Vagina (tissue), 2 donors: ENCODE data around the gene MCM7.

Source experiments
- POLR2A ChIP-seq, 2 donors: fragments of 450-650 bp; IDR thresholded peaks; one replicate each; pipeline ENCODE4 v1.6.1; 2017; ENCODE audit warnings: antibody characterized with exemption in 2 of 2, mild to moderate bottlenecking in 2 of 2, moderate library complexity in 2 of 2
- TF ChIP-seq, protein P1 (sequence below), 3 experiments: fragments of 450-650 bp in 2 of 3; fragments of 200-600 bp in 1 of 3; sonication (generic) in 1 of 3; IDR thresholded peaks; one replicate each; pipeline ENCODE4 v1.5.1; 2017 to 2019; ENCODE audit warnings: antibody characterized with exemption in 3 of 3, mild to moderate bottlenecking in 2 of 3, moderate library complexity in 2 of 3

DNA sequence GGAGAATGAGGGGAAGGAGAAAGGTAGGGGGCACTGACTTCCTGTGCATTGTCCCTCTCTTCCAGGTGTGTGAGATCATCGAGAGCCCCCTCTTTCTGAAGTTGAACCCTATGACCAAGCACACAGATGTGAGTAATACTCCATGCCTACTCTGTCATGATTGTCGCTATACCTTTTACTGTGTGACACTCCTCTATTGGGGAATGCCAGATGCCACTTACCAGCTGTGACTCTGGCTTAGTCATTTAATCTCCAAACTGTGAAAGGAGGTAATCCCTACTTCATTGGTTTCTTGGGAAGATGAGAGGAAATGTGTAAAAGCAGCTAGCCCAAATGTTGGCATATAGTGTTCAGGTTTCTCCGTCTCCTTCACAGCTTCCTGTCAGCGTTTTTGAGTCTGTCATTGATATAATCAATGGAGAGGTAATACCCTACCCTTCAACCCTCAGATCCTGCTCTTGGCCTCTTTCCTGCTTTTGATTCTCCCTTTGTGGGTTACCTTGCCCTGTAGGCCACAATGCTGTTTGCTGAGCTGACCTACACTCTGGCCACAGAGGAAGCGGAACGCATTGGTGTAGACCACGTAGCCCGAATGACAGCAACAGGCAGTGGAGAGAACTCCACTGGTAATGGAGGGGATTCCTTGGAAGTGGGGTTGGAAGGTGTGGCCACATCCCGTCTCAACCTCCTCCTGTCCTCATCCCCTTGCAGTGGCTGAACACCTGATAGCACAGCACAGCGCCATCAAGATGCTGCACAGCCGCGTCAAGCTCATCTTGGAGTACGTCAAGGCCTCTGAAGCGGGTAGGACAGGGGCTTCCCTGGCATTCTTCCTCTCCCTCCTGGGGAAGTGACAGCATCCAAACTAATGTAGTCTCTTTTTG, 10.4 kb downstream of the MCM7 start:
- TF ChIP-seq, protein P1, sequence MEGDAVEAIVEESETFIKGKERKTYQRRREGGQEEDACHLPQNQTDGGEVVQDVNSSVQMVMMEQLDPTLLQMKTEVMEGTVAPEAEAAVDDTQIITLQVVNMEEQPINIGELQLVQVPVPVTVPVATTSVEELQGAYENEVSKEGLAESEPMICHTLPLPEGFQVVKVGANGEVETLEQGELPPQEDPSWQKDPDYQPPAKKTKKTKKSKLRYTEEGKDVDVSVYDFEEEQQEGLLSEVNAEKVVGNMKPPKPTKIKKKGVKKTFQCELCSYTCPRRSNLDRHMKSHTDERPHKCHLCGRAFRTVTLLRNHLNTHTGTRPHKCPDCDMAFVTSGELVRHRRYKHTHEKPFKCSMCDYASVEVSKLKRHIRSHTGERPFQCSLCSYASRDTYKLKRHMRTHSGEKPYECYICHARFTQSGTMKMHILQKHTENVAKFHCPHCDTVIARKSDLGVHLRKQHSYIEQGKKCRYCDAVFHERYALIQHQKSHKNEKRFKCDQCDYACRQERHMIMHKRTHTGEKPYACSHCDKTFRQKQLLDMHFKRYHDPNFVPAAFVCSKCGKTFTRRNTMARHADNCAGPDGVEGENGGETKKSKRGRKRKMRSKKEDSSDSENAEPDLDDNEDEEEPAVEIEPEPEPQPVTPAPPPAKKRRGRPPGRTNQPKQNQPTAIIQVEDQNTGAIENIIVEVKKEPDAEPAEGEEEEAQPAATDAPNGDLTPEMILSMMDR (IDR thresholded peaks at IDR 0.05): no peak
- no peak for TF ChIP-seq POLR2A (IDR thresholded peaks at IDR 0.05)
